HCT116 (cell line): ENCODE data around the gene APOA5. TPM values are rescaled to one million over a fixed set of nuclear protein-coding genes. Genes with fewer than 3 reads are reported as not detected.

Experiments used
- ATAC-seq: fragments of 200-7000 bp; cut with Tn5 transposase; 2 replicates; pipeline ENCODE4 v1.9.1; 2020; ENCODE audit warnings: mild to moderate bottlenecking, moderate library complexity
- BruUV-seq: library from RNA; stranded (reverse); fragments of 400-500 nt; replicated peaks from 2 replicates; lab custom pipeline; 2021; lab: Mats Ljungman, UMichigan
- CTCF ChIA-PET: fragments of 300-600 bp; sonication (Branson Sonifier 250); formaldehyde crosslinking; loops from one replicate; lab custom pipeline; 2021; ENCODE audit warnings: antibody characterized with exemption; lab: Charles Lee
- POLR2A ChIA-PET: fragments of 300-600, 350-600 bp; sonication (Branson Sonifier 250); formaldehyde crosslinking; loops from one replicate; lab custom pipeline; 2021; ENCODE audit warnings: antibody characterized with exemption; lab: Charles Lee
- RAD21 ChIA-PET, 2 experiments: fragments of 300-600 bp; sonication (Branson Sonifier 250); formaldehyde crosslinking; loops; one replicate each; lab custom pipeline; 2023; ENCODE audit warnings: low total read pairs in 2 of 2; ENCODE audit not compliant: uncharacterized antibody in 2 of 2, unreplicated experiment in 2 of 2, low non-redundant PET in 1 of 2; lab: Charles Lee
- DNase-seq: peaks from one replicate; pipeline ENCODE4 v3.0.0-alpha.2; 2010; ENCODE audit warnings: low read depth, low spot score
- H2AFZ ChIP-seq: fragments of 200-600 bp; shearing (Covaris generic), sonication (generic); 2 replicates; pipeline ENCODE4 v1.6.1; 2017; ENCODE audit warnings: low read depth, mixed run types, mixed read lengths, antibody characterized with exemption, low read length; ENCODE audit not compliant: poor library complexity, severe bottlenecking
- H3K27ac ChIP-seq: 2 replicates; pipeline ENCODE4 v1.5.1; 2012; ENCODE audit warnings: low read depth, low read length
- H3K27me3 ChIP-seq: fragments of 200-600 bp; sonication (generic); 2 replicates; pipeline ENCODE4 v1.6.1; 2016; ENCODE audit warnings: mixed run types, low read length, mixed read lengths; ENCODE audit not compliant: insufficient read depth
- H3K36me3 ChIP-seq, 2 experiments: fragments of 200-500 bp in 1 of 2; fragments of 200-600 bp in 1 of 2; sonication (Bioruptor generic) in 1 of 2; sonication (generic) in 1 of 2; 2 replicates each; pipeline versions ENCODE4 v1.5.1 to v1.6.1; 2014 to 2016; ENCODE audit warnings: low read length in 2 of 2, inconsistent platforms in 1 of 2, mixed read lengths in 1 of 2, mixed run types in 1 of 2; ENCODE audit not compliant: insufficient read depth in 2 of 2, control insufficient read depth in 1 of 2
- H3K4me1 ChIP-seq, 2 experiments: fragments of 200-600 bp in 1 of 2; sonication (generic) in 1 of 2; 2 replicates each; pipeline versions ENCODE4 v1.5.1 to v1.6.1; 2012 to 2017; ENCODE audit warnings: low read length in 2 of 2, inconsistent platforms in 1 of 2, mild to moderate bottlenecking in 1 of 2, mixed read lengths in 1 of 2, mixed run types in 1 of 2, moderate library complexity in 1 of 2; ENCODE audit not compliant: insufficient read depth in 2 of 2, control insufficient read depth in 1 of 2
- H3K4me2 ChIP-seq: fragments of 200-600 bp; sonication (generic); 2 replicates; pipeline ENCODE4 v1.6.1; 2017; ENCODE audit warnings: mixed run types, low read length, mixed read lengths
- H3K4me3 ChIP-seq, 2 experiments: fragments of 200-600 bp in 1 of 2; sonication (generic) in 1 of 2; replicated peaks in 1 of 2; 2 replicates each; pipeline ENCODE4 v1.5.1; 2011 to 2016; ENCODE audit warnings: low read length in 2 of 2, control low read depth in 1 of 2, low read depth in 1 of 2, mild to moderate bottlenecking in 1 of 2, mixed read lengths in 1 of 2, mixed run types in 1 of 2
- H3K79me2 ChIP-seq: fragments of 200-600 bp; sonication (generic); 2 replicates; pipeline ENCODE4 v1.6.1; 2017; ENCODE audit warnings: mild to moderate bottlenecking, mixed run types, low read length, moderate library complexity, mixed read lengths; ENCODE audit not compliant: insufficient read depth
- H3K9ac ChIP-seq: fragments of 200-600 bp; sonication (generic); 2 replicates; pipeline ENCODE4 v1.6.1; 2016; ENCODE audit warnings: low read length, mixed read lengths
- H3K9me2 ChIP-seq: fragments of 200-600 bp; sonication (generic), shearing (Covaris generic); 2 replicates; pipeline ENCODE4 v1.6.1; 2017; ENCODE audit warnings: mixed run types, mild to moderate bottlenecking, moderate library complexity; ENCODE audit not compliant: insufficient read depth
- H3K9me3 ChIP-seq, 2 experiments: fragments of 200-500 bp in 1 of 2; fragments of 200-600 bp in 1 of 2; sonication (Bioruptor generic) in 1 of 2; sonication (generic) in 1 of 2; 2 replicates each; pipeline ENCODE4 v1.6.1; 2014 to 2017; ENCODE audit warnings: low read length in 2 of 2, mixed read lengths in 2 of 2, inconsistent platforms in 1 of 2, low read depth in 1 of 2, mild to moderate bottlenecking in 1 of 2, mixed run types in 1 of 2, moderate library complexity in 1 of 2; ENCODE audit not compliant: control insufficient read depth in 1 of 2, insufficient read depth in 1 of 2
- H4K20me1 ChIP-seq: fragments of 200-600 bp; sonication (generic), shearing (Covaris generic); 2 replicates; pipeline ENCODE4 v1.6.1; 2017; ENCODE audit warnings: mixed run types, mild to moderate bottlenecking, moderate library complexity; ENCODE audit not compliant: insufficient read depth
- CEBPB ChIP-seq: IDR thresholded peaks from 2 replicates; pipeline ENCODE4 v1.6.1; 2012; ENCODE audit warnings: low read depth
- EZH2 ChIP-seq: fragments of 200-600 bp; sonication (generic); IDR thresholded peaks from 2 replicates; pipeline ENCODE4 v1.6.1; 2017; ENCODE audit warnings: antibody characterized with exemption, mixed run types
- POLR2AphosphoS5 ChIP-seq: IDR thresholded peaks from 2 replicates; pipeline ENCODE4 v1.6.1; 2011; ENCODE audit warnings: mild to moderate bottlenecking, low read depth, low read length, moderate library complexity
- RAD21 ChIP-seq: IDR thresholded peaks from 2 replicates; pipeline ENCODE4 v1.6.1; 2012; ENCODE audit warnings: low read depth, mild to moderate bottlenecking
- intact Hi-C: fragments of 100-400 bp; cut with micrococcal nuclease; formaldehyde crosslinking; loops from 2 replicates; pipeline ENCODE4 v1.10.0; 2022
- total RNA-seq: library from RNA; stranded (reverse); gene quantifications from one replicate; pipeline ENCODE4 v1.2.1, GENCODE V29; 2021; ENCODE audit not compliant: unreplicated experiment
- TF ChIP-seq, protein P1 (sequence below), 3 experiments: fragments of 200-600 bp in 1 of 3; sonication (generic) in 1 of 3; IDR thresholded peaks in 2 of 3; conservative IDR thresholded peaks in 1 of 3; 2 replicates each; pipeline ENCODE4 v1.5.1; 2012 to 2017; ENCODE audit warnings: low read depth in 2 of 3, low read length in 2 of 3, antibody characterized with exemption in 1 of 3, borderline replicate concordance in 1 of 3, control low read depth in 1 of 3, mild to moderate bottlenecking in 1 of 3, mixed read lengths in 1 of 3, mixed run types in 1 of 3, moderate library complexity in 1 of 3; ENCODE audit not compliant: insufficient read depth in 1 of 3

APOA5 gene
- total RNA-seq, 1 experiment from 2014 or later, result 0.12 TPM

DNA sequence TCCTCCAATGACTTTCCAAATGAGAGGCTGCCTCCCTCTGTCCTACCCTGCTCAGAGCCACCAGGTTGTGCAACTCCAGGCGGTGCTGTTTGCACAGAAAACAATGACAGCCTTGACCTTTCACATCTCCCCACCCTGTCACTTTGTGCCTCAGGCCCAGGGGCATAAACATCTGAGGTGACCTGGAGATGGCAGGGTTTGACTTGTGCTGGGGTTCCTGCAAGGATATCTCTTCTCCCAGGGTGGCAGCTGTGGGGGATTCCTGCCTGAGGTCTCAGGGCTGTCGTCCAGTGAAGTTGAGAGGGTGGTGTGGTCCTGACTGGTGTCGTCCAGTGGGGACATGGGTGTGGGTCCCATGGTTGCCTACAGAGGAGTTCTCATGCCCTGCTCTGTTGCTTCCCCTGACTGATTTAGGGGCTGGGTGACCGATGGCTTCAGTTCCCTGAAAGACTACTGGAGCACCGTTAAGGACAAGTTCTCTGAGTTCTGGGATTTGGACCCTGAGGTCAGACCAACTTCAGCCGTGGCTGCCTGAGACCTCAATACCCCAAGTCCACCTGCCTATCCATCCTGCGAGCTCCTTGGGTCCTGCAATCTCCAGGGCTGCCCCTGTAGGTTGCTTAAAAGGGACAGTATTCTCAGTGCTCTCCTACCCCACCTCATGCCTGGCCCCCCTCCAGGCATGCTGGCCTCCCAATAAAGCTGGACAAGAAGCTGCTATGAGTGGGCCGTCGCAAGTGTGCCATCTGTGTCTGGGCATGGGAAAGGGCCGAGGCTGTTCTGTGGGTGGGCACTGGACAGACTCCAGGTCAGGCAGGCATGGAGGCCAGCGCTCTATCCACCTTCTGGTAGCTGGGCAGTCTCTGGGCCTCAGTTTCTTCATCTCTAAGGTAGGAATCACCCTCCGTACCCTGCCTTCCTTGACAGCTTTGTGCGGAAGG, 40.9 kb upstream of the APOA5 start:
- no peak overlapping the region for H3K4me3 ChIP-seq
- H3K79me2 ChIP-seq, result no peaks in the 10 kb centered on the region
- RAD21 ChIA-PET, result no interaction called here
- no TSS peak for BruUV-seq
- H3K27me3 ChIP-seq, result no peaks in the 10 kb centered on the region
- H4K20me1 ChIP-seq, result no peaks in the 10 kb centered on the region
- no peak overlapping the region for H3K4me2 ChIP-seq
- TF ChIP-seq EZH2, result no peak
- peak; percentile 50 for TF ChIP-seq RAD21
- no peak for TF ChIP-seq CEBPB
- TF ChIP-seq, protein P1, sequence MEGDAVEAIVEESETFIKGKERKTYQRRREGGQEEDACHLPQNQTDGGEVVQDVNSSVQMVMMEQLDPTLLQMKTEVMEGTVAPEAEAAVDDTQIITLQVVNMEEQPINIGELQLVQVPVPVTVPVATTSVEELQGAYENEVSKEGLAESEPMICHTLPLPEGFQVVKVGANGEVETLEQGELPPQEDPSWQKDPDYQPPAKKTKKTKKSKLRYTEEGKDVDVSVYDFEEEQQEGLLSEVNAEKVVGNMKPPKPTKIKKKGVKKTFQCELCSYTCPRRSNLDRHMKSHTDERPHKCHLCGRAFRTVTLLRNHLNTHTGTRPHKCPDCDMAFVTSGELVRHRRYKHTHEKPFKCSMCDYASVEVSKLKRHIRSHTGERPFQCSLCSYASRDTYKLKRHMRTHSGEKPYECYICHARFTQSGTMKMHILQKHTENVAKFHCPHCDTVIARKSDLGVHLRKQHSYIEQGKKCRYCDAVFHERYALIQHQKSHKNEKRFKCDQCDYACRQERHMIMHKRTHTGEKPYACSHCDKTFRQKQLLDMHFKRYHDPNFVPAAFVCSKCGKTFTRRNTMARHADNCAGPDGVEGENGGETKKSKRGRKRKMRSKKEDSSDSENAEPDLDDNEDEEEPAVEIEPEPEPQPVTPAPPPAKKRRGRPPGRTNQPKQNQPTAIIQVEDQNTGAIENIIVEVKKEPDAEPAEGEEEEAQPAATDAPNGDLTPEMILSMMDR (IDR thresholded peaks at IDR 0.05 in 2 of 3, conservative IDR thresholded peaks at IDR 0.05 in 1 of 3; ENCODE audit: borderline replicate concordance in 1 of 3, insufficient read depth in 1 of 3, low read depth in 2 of 3, low read length in 2 of 3), result peak in 1 of 3 experiments; percentile 17; a peak in 1 of 6 replicates
- no peak for TF ChIP-seq POLR2AphosphoS5
- POLR2A ChIA-PET, result no interaction called here
- no peaks in the 10 kb centered on the region for H3K9me3 ChIP-seq
- CTCF ChIA-PET, result no interaction called here
- intact Hi-C loops, result no loop called here
- no peaks in the 10 kb centered on the region for H3K9me2 ChIP-seq
- H2AFZ ChIP-seq, result no peak overlapping the region
- H3K9ac ChIP-seq, result no peak overlapping the region
- DNase-seq, result no peak
- H3K27ac ChIP-seq, result no peak overlapping the region
- no peaks in the 10 kb centered on the region for H3K36me3 ChIP-seq
- no peak for ATAC-seq
- H3K4me1 ChIP-seq, result peaks cover 8 to 15% of the 10 kb centered on the region in 2 experiments
